ENCODE data around the gene ABCG1. TPM values are rescaled to one million over a fixed set of nuclear protein-coding genes. Genes with fewer than 3 reads are reported as not detected.

Gene ABCG1
- polyA plus RNA-seq, 1 donor from 2014 or later = 14.2 TPM

DNA sequence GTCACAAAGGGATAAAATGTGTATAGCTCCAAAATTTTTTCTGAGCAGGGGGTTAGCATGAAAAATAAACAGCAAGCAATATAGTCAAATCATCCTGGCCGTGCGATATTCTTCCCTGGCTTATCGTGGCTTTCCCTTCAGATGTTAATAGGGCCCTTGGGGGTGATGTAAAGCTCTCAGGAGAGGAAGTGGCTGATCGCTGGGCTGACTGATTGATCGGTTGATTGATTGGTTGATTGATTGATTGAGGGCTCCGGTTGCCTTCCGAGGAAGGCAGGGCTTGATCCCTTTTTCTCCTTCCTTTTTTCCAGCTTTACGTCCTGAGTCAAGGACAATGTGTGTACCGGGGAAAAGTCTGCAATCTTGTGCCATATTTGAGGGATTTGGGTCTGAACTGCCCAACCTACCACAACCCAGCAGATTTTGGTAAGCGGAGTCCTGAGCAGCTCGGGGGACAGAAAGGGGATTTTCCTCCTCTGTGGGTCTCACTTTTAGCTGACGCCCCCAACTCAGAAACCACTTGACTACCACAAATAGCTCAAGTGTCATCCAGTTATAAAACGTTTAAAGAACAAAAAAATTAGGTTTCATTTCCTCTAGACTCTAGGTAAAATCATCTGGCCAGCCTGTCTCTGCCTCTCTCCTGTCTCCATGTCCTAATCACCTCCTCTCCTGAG, 66.8 kb downstream of the ABCG1 start:
- Histone ChIP-seq H3K4me3 (ENCODE audit: low read length) (no peak overlapping the region), H3F3A (ENCODE audit: insufficient read depth, low read length, poor library complexity, severe bottlenecking) (no peaks in the 10 kb centered on the region), H3K27me3 (ENCODE audit: insufficient read depth, low read depth, low read length) (no peaks in the 10 kb centered on the region), H3K9me2 (ENCODE audit: insufficient read depth, low read length) (no peaks in the 10 kb centered on the region), H3K36me3 (ENCODE audit: insufficient read depth, low read length) (peaks cover 4% of the 10 kb centered on the region), H3K9me3 (ENCODE audit: low read length) (no peaks in the 10 kb centered on the region), H4K20me1 (ENCODE audit: insufficient read depth) (no peaks in the 10 kb centered on the region), H2AFZ (ENCODE audit: low read depth, low read length) (no peak overlapping the region), H3K4me2 (ENCODE audit: low read length) (no peak overlapping the region), H3K79me2 (replicated peaks; ENCODE audit: insufficient read depth, low read length) (no peaks in the 10 kb centered on the region), H3K27ac (ENCODE audit: low read length) (no peak overlapping the region), H3K9ac (ENCODE audit: low read length) (no peak overlapping the region)
- TF ChIP-seq CTCF (IDR thresholded peaks at IDR 0.05; ENCODE audit: poor library complexity, severe bottlenecking) = no peak
- no peak for TF ChIP-seq POLR2AphosphoS5 (IDR thresholded peaks at IDR 0.05)
- TF ChIP-seq SMC3 (conservative IDR thresholded peaks at IDR 0.05; ENCODE audit: poor library complexity) = no peak
- TF ChIP-seq EP300 (conservative IDR thresholded peaks at IDR 0.05; ENCODE audit: poor library complexity, severe bottlenecking) = no peak
- TF ChIP-seq REST (IDR thresholded peaks at IDR 0.05; ENCODE audit: borderline replicate concordance) = no peak
- no peak for TF ChIP-seq RAD21 (conservative IDR thresholded peaks at IDR 0.05)
- no peak for TF ChIP-seq TAF1 (IDR thresholded peaks at IDR 0.05; ENCODE audit: low read depth)
- TF ChIP-seq EZH2 (IDR thresholded peaks at IDR 0.05; ENCODE audit: borderline replicate concordance, insufficient read depth, low read length, poor library complexity, severe bottlenecking) = no peak
- no peak for TF ChIP-seq MXI1 (conservative IDR thresholded peaks at IDR 0.05; ENCODE audit: poor library complexity, severe bottlenecking)

GRCh38 chr21:42286416-42286815, 67.5 kb downstream of the ABCG1 start:
- no peak overlapping the region for H3K4me3 ChIP-seq (ENCODE audit: low read length)
- no peak overlapping the region for H3K27ac ChIP-seq (ENCODE audit: low read length)
- no peak overlapping the region for H3K4me2 ChIP-seq (ENCODE audit: low read length)
- no peaks in the 10 kb centered on the region for H3K9me2 ChIP-seq (ENCODE audit: insufficient read depth, low read length)
- no peaks in the 10 kb centered on the region for H3K9me3 ChIP-seq (ENCODE audit: low read length)
- no peaks in the 10 kb centered on the region for H3F3A ChIP-seq (ENCODE audit: insufficient read depth, low read length, poor library complexity, severe bottlenecking)
- H3K9ac ChIP-seq (ENCODE audit: low read length) = no peak overlapping the region
- H3K79me2 ChIP-seq (replicated peaks; ENCODE audit: insufficient read depth, low read length) = no peaks in the 10 kb centered on the region
- no peaks in the 10 kb centered on the region for H3K27me3 ChIP-seq (ENCODE audit: insufficient read depth, low read depth, low read length)
- H2AFZ ChIP-seq (ENCODE audit: low read depth, low read length) = no peak overlapping the region
- H4K20me1 ChIP-seq (ENCODE audit: insufficient read depth) = no peaks in the 10 kb centered on the region
- peaks cover 4% of the 10 kb centered on the region for H3K36me3 ChIP-seq (ENCODE audit: insufficient read depth, low read length)
- TF ChIP-seq REST (IDR thresholded peaks at IDR 0.05; ENCODE audit: borderline replicate concordance) (no peak), EZH2 (IDR thresholded peaks at IDR 0.05; ENCODE audit: borderline replicate concordance, insufficient read depth, low read length, poor library complexity, severe bottlenecking) (no peak), POLR2AphosphoS5 (IDR thresholded peaks at IDR 0.05) (no peak), RAD21 (conservative IDR thresholded peaks at IDR 0.05) (no peak), EP300 (conservative IDR thresholded peaks at IDR 0.05; ENCODE audit: poor library complexity, severe bottlenecking) (no peak), TAF1 (IDR thresholded peaks at IDR 0.05; ENCODE audit: low read depth) (no peak), SMC3 (conservative IDR thresholded peaks at IDR 0.05; ENCODE audit: poor library complexity) (no peak), CTCF (IDR thresholded peaks at IDR 0.05; ENCODE audit: poor library complexity, severe bottlenecking) (no peak), MXI1 (conservative IDR thresholded peaks at IDR 0.05; ENCODE audit: poor library complexity, severe bottlenecking) (no peak)
